IMR-90 (cell line): ENCODE data around the gene FCHSD2. TPM values are rescaled to one million over a fixed set of nuclear protein-coding genes. Genes with fewer than 3 reads are reported as not detected.

Experiments
- ATAC-seq: fragments of 200-7000 bp; cut with Tn5 transposase; 2 replicates; pipeline ENCODE4 v1.9.1; 2020; ENCODE audit warnings: low read depth, mild to moderate bottlenecking, moderate library complexity
- BruUV-seq: library from RNA; stranded (reverse); fragments of 400-500 nt; replicated peaks from 2 replicates; lab custom pipeline; 2021; lab: Mats Ljungman, UMichigan
- CTCF ChIA-PET: fragments of 300-600 bp; formaldehyde crosslinking; extraction: SDS; loops from one replicate; lab custom pipeline; 2021; ENCODE audit warnings: antibody characterized with exemption; lab: Yijun Ruan, JAX
- POLR2A ChIA-PET: fragments of 300-600 bp; sonication (Branson Sonifier 250); formaldehyde crosslinking; loops from one replicate; lab custom pipeline; 2022; ENCODE audit warnings: antibody characterized with exemption; ENCODE audit not compliant: unreplicated experiment; lab: Charles Lee
- DNase-seq: peaks from one replicate; pipeline ENCODE4 v3.0.0; 2013
- H2AFZ ChIP-seq: replicated peaks from 2 replicates; pipeline ENCODE3; 2013; ENCODE audit warnings: low read length, mild to moderate bottlenecking; ENCODE audit not compliant: poor library complexity
- H2AK5ac ChIP-seq: 2 replicates; pipeline ENCODE4 v1.6.1; 2013; ENCODE audit warnings: low read depth, low read length, inconsistent platforms
- H2AK9ac ChIP-seq: replicated peaks from 2 replicates; pipeline ENCODE3; 2013; ENCODE audit warnings: mild to moderate bottlenecking, low read depth, low read length, moderate library complexity; ENCODE audit not compliant: poor library complexity
- H2BK120ac ChIP-seq: 2 replicates; pipeline ENCODE4 v1.6.1; 2013; ENCODE audit warnings: low read depth, low read length, inconsistent platforms
- H2BK15ac ChIP-seq: 3 replicates; pipeline ENCODE4 v1.6.1; 2013; ENCODE audit warnings: low read depth, low read length, inconsistent platforms
- H2BK20ac ChIP-seq: 2 replicates; pipeline ENCODE4 v1.6.1; 2013; ENCODE audit warnings: low read depth, mild to moderate bottlenecking, inconsistent platforms, low read length, moderate library complexity
- H2BK5ac ChIP-seq: 2 replicates; pipeline ENCODE4 v1.6.1; 2013; ENCODE audit warnings: mild to moderate bottlenecking, low read depth, low read length, inconsistent platforms; ENCODE audit not compliant: poor library complexity, severe bottlenecking
- H3K14ac ChIP-seq: replicated peaks from 2 replicates; pipeline ENCODE4 v1.6.1; 2013; ENCODE audit warnings: low read depth, low read length, inconsistent platforms
- H3K18ac ChIP-seq: 2 replicates; pipeline ENCODE4 v1.6.1; 2013; ENCODE audit warnings: low read depth, low read length, control low read depth
- H3K23ac ChIP-seq: 2 replicates; pipeline ENCODE4 v1.6.1; 2013; ENCODE audit warnings: low read depth, low read length, inconsistent platforms
- H3K27ac ChIP-seq: 2 replicates; pipeline ENCODE4 v1.5.1; 2013; ENCODE audit warnings: mild to moderate bottlenecking, control low read depth, low read length; ENCODE audit not compliant: insufficient read depth
- H3K27me3 ChIP-seq: 2 replicates; pipeline ENCODE4 v1.6.1; 2013; ENCODE audit warnings: low read length; ENCODE audit not compliant: control insufficient read depth, insufficient read depth
- H3K36me3 ChIP-seq: 2 replicates; pipeline ENCODE4 v1.6.1; 2013; ENCODE audit warnings: low read length, mixed read lengths; ENCODE audit not compliant: control insufficient read depth, insufficient read depth
- H3K4ac ChIP-seq: 2 replicates; pipeline ENCODE4 v1.6.1; 2013; ENCODE audit warnings: low read depth, low read length, inconsistent platforms
- H3K4me1 ChIP-seq: 2 replicates; pipeline ENCODE4 v1.6.1; 2013; ENCODE audit warnings: low read length, mixed read lengths; ENCODE audit not compliant: control insufficient read depth, insufficient read depth
- H3K4me2 ChIP-seq: 2 replicates; pipeline ENCODE4 v1.6.1; 2013; ENCODE audit warnings: low read depth, mild to moderate bottlenecking, control low read depth, low read length, moderate library complexity
- H3K4me3 ChIP-seq: 2 replicates; pipeline ENCODE4 v1.5.1; 2013; ENCODE audit warnings: low read depth, mild to moderate bottlenecking, control low read depth, low read length, moderate library complexity; ENCODE audit not compliant: insufficient read depth
- H3K56ac ChIP-seq: 2 replicates; pipeline ENCODE4 v1.6.1; 2013; ENCODE audit warnings: low read length, inconsistent platforms; ENCODE audit not compliant: insufficient read depth; ENCODE audit errors: extremely low read depth
- H3K79me1 ChIP-seq, 2 experiments: 2 replicates each; pipeline ENCODE4 v1.6.1; 2013; ENCODE audit warnings: low read length in 2 of 2, inconsistent platforms in 1 of 2, low read depth in 1 of 2
- H3K9ac ChIP-seq: 2 replicates; pipeline ENCODE4 v1.6.1; 2013; ENCODE audit warnings: low read depth, low read length, control low read depth
- H3K9me1 ChIP-seq: 2 replicates; pipeline ENCODE4 v1.6.1; 2013; ENCODE audit warnings: low read length, inconsistent platforms; ENCODE audit not compliant: insufficient read depth
- H3K9me3 ChIP-seq: 2 replicates; pipeline ENCODE4 v1.6.1; 2013; ENCODE audit warnings: low read length; ENCODE audit not compliant: control insufficient read depth, insufficient read depth
- H4K20me1 ChIP-seq: 2 replicates; pipeline ENCODE4 v1.6.1; 2013; ENCODE audit warnings: low read length, inconsistent platforms; ENCODE audit not compliant: insufficient read depth
- H4K5ac ChIP-seq: 2 replicates; pipeline ENCODE4 v1.6.1; 2013; ENCODE audit warnings: mild to moderate bottlenecking, low read depth, low read length, control low read depth
- H4K8ac ChIP-seq, 2 experiments: 2 replicates each; pipeline ENCODE4 v1.6.1; 2013; ENCODE audit warnings: low read depth in 2 of 2, low read length in 2 of 2, control low read depth in 1 of 2, inconsistent platforms in 1 of 2
- H4K91ac ChIP-seq: 2 replicates; pipeline ENCODE4 v1.6.1; 2013; ENCODE audit warnings: low read depth, low read length, inconsistent platforms; ENCODE audit not compliant: insufficient read depth
- CEBPB ChIP-seq: IDR thresholded peaks from 2 replicates; pipeline ENCODE4 v1.6.1; 2012; ENCODE audit warnings: low read depth, low read length, improper control_type of control experiment
- FOS ChIP-seq: fragments of 150-350 bp; IDR thresholded peaks from 2 replicates; pipeline ENCODE4 v1.6.1; 2016; ENCODE audit warnings: low read depth, low read length
- RCOR1 ChIP-seq: IDR thresholded peaks from 2 replicates; pipeline ENCODE4 v1.6.1; 2012; ENCODE audit warnings: mild to moderate bottlenecking, low read length, improper control_type of control experiment; ENCODE audit not compliant: insufficient replicate concordance
- WGBS, 2 experiments: methylation state at CpG; one replicate each; pipeline versions ENCODE4 v1.1.5 to v1.1.7; 2013; ENCODE audit warnings: missing lambda C conversion rate in 2 of 2; ENCODE audit not compliant: insufficient read length in 1 of 2; ENCODE audit errors: extremely low coverage in 2 of 2; 5-methylcytosine and 5-hydroxymethylcytosine counted together
- dilution Hi-C: fragments of 300-500 bp; cut with HindIII; formaldehyde crosslinking; loops from one replicate; pipeline ENCODE4 v1.14.3; 2018; ENCODE audit warnings: low sequenced_read_pairs; ENCODE audit not compliant: unreplicated experiment
- in situ Hi-C: fragments of 300-500 bp; cut with MboI; formaldehyde crosslinking; loops from 3 replicates; pipeline ENCODE4 v1.14.3; 2019; ENCODE audit warnings: low sequenced_read_pairs, inconsistent platforms, mixed read lengths
- intact Hi-C: fragments of 100-400 bp; cut with micrococcal nuclease; formaldehyde crosslinking; loops from 2 replicates; pipeline ENCODE4 v1.10.0; 2022
- polyA plus RNA-seq, 3 experiments: library from polyadenylated mRNA; depleted of rRNA; stranded (reverse); fragments of >200 nt; gene quantifications; 2 replicates each; pipeline ENCODE4 v1.2.3, GENCODE V29; 2012; ENCODE audit warnings: low replicate concordance in 1 of 3
- total RNA-seq: library from RNA; depleted of rRNA; stranded (reverse); fragments of >200 nt; gene quantifications from 2 replicates; pipeline ENCODE4 v1.2.3, GENCODE V29; 2012

FCHSD2 gene
- total and polyA plus RNA-seq, 2 of the 4 experiments (the other 2 are of a cell fraction), result 5.9 to 18.7 TPM

GRCh38 chr11:73160005-73160760, 18.1 kb upstream of the FCHSD2 start:
- no peak for DNase-seq
- ATAC-seq, result no peak
- Histone ChIP-seq H2BK20ac (peak overlapping the region; percentile 98), H2AK9ac (peak overlapping the region; percentile 46), H4K5ac (peak overlapping the region; percentile 79), H3K4ac (peak overlapping the region; percentile 98), H3K14ac (peak overlapping the region; percentile 96), H3K36me3 (no peaks in the 10 kb centered on the region), H2AFZ (peak overlapping the region; percentile 69), H3K4me3 (no peak overlapping the region), H3K27me3 (no peaks in the 10 kb centered on the region), H3K18ac (peak overlapping the region; percentile 85), H3K4me2 (no peak overlapping the region), H4K91ac (peak overlapping the region; percentile 97), H4K8ac (peak overlapping the region; percentile 48 to 97; a peak in 3 of 4 replicates), H3K9ac (no peak overlapping the region), H4K20me1 (no peaks in the 10 kb centered on the region), H2BK15ac (peak overlapping the region; percentile 97; the same call in 2 of the 3 replicates), H3K23ac (peak overlapping the region; percentile 88; the same call in 1 of the 2 replicates), H2BK120ac (peak overlapping the region; percentile 97), H3K27ac (peak overlapping the region; percentile 82; the same call in 1 of the 2 replicates), H2AK5ac (peak overlapping the region; percentile 91), H2BK5ac (peak overlapping the region; percentile 94), H3K4me1 (peaks cover 49% of the 10 kb centered on the region), H3K9me3 (no peaks in the 10 kb centered on the region), H3K79me1 (peaks cover 0 to 28% of the 10 kb centered on the region in 2 experiments; a peak in 2 of 4 replicates), H3K56ac (no peak overlapping the region; the same call in 1 of the 2 replicates), H3K9me1 (peaks cover 38% of the 10 kb centered on the region)
- TF ChIP-seq CEBPB (no peak), RCOR1 (no peak), FOS (0 out of 2 replicates have a peak, but pooled peaks have one; percentile 28)
- no TSS peak for BruUV-seq
- CTCF ChIA-PET, result interaction anchor here (3.9 kb wide), 1 partner anchor 18 kb away, joined by 16 read pairs; the partner anchor contains the start of gene FCHSD2
- WGBS, 2 experiments, result no CpG with 5 or more reads among the region's 10 CpGs
- intact Hi-C loops (no loop called here), dilution Hi-C loops (no loop called here), in situ Hi-C loops (no loop called here)
- POLR2A ChIA-PET, result no interaction called here
